Neural progenitor cell (in vitro differentiated cells): ENCODE data around the gene LRRIQ3. TPM values are rescaled to one million over a fixed set of nuclear protein-coding genes. Genes with fewer than 3 reads are reported as not detected.

ENCODE experiments used
- DNase-seq: peaks from one replicate; pipeline ENCODE4 v3.0.0-alpha.2; 2016; ENCODE audit warnings: low spot score
- H2AFZ ChIP-seq: fragments of 200-600 bp; sonication (generic); replicated peaks from 2 replicates; pipeline ENCODE4 v1.6.1; 2016; ENCODE audit warnings: antibody characterized with exemption
- H3F3A ChIP-seq: fragments of 200-600 bp; sonication (generic); 2 replicates; pipeline ENCODE4 v1.6.1; 2016; ENCODE audit warnings: antibody characterized with exemption, low read depth
- H3K27ac ChIP-seq: fragments of 200-600 bp; sonication (generic); 2 replicates; pipeline ENCODE4 v1.5.1; 2016; ENCODE audit warnings: mild to moderate bottlenecking
- H3K27me3 ChIP-seq: fragments of 200-600 bp; sonication (generic); 2 replicates; pipeline ENCODE4 v1.6.1; 2016; ENCODE audit warnings: mild to moderate bottlenecking, moderate library complexity
- H3K36me3 ChIP-seq: fragments of 200-600 bp; sonication (generic); 2 replicates; pipeline ENCODE4 v1.5.1; 2016
- H3K4me1 ChIP-seq: fragments of 200-600 bp; sonication (generic); 2 replicates; pipeline ENCODE4 v1.6.1; 2016; ENCODE audit warnings: mixed run types
- H3K4me2 ChIP-seq: fragments of 200-600 bp; sonication (generic); 2 replicates; pipeline ENCODE4 v1.6.1; 2016
- H3K4me3 ChIP-seq: fragments of 200-600 bp; sonication (generic); 2 replicates; pipeline ENCODE4 v1.5.1; 2016
- H3K79me2 ChIP-seq: fragments of 200-600 bp; sonication (generic); 2 replicates; pipeline ENCODE4 v1.6.1; 2016; ENCODE audit warnings: low read depth
- H3K9ac ChIP-seq: fragments of 200-600 bp; sonication (generic); 2 replicates; pipeline ENCODE4 v1.6.1; 2016
- H3K9me3 ChIP-seq: fragments of 200-600 bp; sonication (generic); 2 replicates; pipeline ENCODE4 v1.5.1; 2016; ENCODE audit warnings: low read depth
- H4K20me1 ChIP-seq: fragments of 200-600 bp; sonication (generic); 2 replicates; pipeline ENCODE4 v1.6.1; 2016; ENCODE audit warnings: low read depth
- H3K27ac Mint-ChIP-seq: 3 replicates; pipeline ENCODE4 v1.8.0; 2021; ENCODE audit warnings: mixed read lengths
- H3K27me3 Mint-ChIP-seq: 2 replicates; pipeline ENCODE4 v1.8.0; 2022; ENCODE audit warnings: low read depth, mild to moderate bottlenecking, inconsistent platforms, moderate library complexity, mixed read lengths; ENCODE audit not compliant: insufficient read depth
- H3K36me3 Mint-ChIP-seq: 3 replicates; pipeline ENCODE4 v1.8.0; 2021; ENCODE audit warnings: mixed read lengths
- H3K4me1 Mint-ChIP-seq: 3 replicates; pipeline ENCODE4 v1.8.0; 2021; ENCODE audit warnings: mixed read lengths
- H3K4me3 Mint-ChIP-seq: 3 replicates; pipeline ENCODE4 v1.8.0; 2021; ENCODE audit warnings: mild to moderate bottlenecking, moderate library complexity, mixed read lengths
- H3K9me3 Mint-ChIP-seq: 3 replicates; pipeline ENCODE4 v1.8.0; 2020; ENCODE audit warnings: mixed read lengths
- EZH2 ChIP-seq: fragments of 200-600 bp; sonication (generic); IDR thresholded peaks from 2 replicates; pipeline ENCODE4 v1.6.1; 2017; ENCODE audit warnings: antibody characterized with exemption, mild to moderate bottlenecking, moderate library complexity
- EZH2phosphoT487 ChIP-seq: fragments of 200-600 bp; sonication (generic); IDR thresholded peaks from 2 replicates; pipeline ENCODE4 v1.6.1; 2017; ENCODE audit warnings: antibody characterized with exemption
- total RNA-seq: library from RNA; depleted of rRNA; stranded (reverse); fragments of >200 nt; gene quantifications from 2 replicates; pipeline ENCODE4 v1.2.3, GENCODE V29; 2015; ENCODE audit warnings: low replicate concordance
- TF ChIP-seq, protein P1 (sequence below): fragments of 200-600 bp; sonication (generic); IDR thresholded peaks from 2 replicates; pipeline ENCODE4 v1.5.1; 2017; ENCODE audit warnings: antibody characterized with exemption, mild to moderate bottlenecking

The LRRIQ3 gene
- total RNA-seq, 1 donor from 2014 or later, result 3.3 TPM

DNA sequence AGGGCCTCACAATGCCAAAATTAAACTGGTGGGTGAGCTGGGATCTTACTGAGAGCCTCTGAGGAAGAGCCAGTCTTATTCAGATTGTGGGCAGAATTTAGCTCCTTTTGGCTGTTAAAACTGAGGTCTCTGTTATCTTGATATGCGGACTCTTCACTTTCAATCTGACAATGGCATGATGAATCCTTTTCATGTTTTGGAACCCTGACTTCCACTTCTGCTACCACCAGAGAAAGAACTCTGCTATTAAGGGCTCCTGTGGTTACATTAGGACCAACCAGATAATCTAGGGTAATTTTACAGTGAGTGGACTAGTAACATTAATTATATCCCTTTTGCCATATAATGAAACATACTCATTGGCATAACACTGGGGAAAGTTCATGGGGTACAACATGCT lies 219.0 kb downstream of the LRRIQ3 start:
- Histone ChIP-seq H3K9me3 (no peaks in the 10 kb centered on the region), H3K4me1 (peaks cover 29% of the 10 kb centered on the region), H4K20me1 (no peaks in the 10 kb centered on the region), H3K27me3 (no peaks in the 10 kb centered on the region), H3K36me3 (no peaks in the 10 kb centered on the region), H3K4me2 (peak overlapping the region; percentile 71), H3K4me3 (no peak overlapping the region), H3K9ac (no peak overlapping the region), H3K27ac (peak overlapping the region; percentile 87), H2AFZ (no peak overlapping the region), H3K79me2 (no peaks in the 10 kb centered on the region), H3F3A (peaks cover 15% of the 10 kb centered on the region)
- no peaks in the 10 kb centered on the region for H3K36me3 Mint-ChIP-seq
- H3K27me3 Mint-ChIP-seq, result no peaks in the 10 kb centered on the region
- H3K4me1 Mint-ChIP-seq, result peaks cover 15% of the 10 kb centered on the region
- peaks cover 15% of the 10 kb centered on the region for H3K9me3 Mint-ChIP-seq
- H3K27ac Mint-ChIP-seq, result no peak overlapping the region
- no peak for DNase-seq
- no peak for TF ChIP-seq EZH2
- TF ChIP-seq, protein P1, sequence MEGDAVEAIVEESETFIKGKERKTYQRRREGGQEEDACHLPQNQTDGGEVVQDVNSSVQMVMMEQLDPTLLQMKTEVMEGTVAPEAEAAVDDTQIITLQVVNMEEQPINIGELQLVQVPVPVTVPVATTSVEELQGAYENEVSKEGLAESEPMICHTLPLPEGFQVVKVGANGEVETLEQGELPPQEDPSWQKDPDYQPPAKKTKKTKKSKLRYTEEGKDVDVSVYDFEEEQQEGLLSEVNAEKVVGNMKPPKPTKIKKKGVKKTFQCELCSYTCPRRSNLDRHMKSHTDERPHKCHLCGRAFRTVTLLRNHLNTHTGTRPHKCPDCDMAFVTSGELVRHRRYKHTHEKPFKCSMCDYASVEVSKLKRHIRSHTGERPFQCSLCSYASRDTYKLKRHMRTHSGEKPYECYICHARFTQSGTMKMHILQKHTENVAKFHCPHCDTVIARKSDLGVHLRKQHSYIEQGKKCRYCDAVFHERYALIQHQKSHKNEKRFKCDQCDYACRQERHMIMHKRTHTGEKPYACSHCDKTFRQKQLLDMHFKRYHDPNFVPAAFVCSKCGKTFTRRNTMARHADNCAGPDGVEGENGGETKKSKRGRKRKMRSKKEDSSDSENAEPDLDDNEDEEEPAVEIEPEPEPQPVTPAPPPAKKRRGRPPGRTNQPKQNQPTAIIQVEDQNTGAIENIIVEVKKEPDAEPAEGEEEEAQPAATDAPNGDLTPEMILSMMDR, result no peak
- no peak for TF ChIP-seq EZH2phosphoT487
- H3K4me3 Mint-ChIP-seq, result no peak overlapping the region

Other genes starting within 250 kb of the LRRIQ3 start
- 12.9 and 17.2 TPM in 2 replicates for gene FPGT, start 66 bp upstream of the LRRIQ3 start, total RNA-seq
- gene TNNI3K, start 37.2 kb upstream of the LRRIQ3 start, total RNA-seq, result 1.9 and 3.4 TPM in 2 replicates